CD4-positive, alpha-beta T cell treated with Interleukin-17A for 4 hours (primary cell): ENCODE results near the gene IPMK.
"Not testable (repeated sequence)": the region's sequence is repeated elsewhere in the genome, so short reads cannot be mapped to it uniquely, and the experiment has no call there.

Source experiments
- DNase-seq: peaks from one replicate; pipeline ENCODE4 v3.0.0-alpha.2; 2020; ENCODE audit warnings: mixed read lengths

Gene IPMK

DNA sequence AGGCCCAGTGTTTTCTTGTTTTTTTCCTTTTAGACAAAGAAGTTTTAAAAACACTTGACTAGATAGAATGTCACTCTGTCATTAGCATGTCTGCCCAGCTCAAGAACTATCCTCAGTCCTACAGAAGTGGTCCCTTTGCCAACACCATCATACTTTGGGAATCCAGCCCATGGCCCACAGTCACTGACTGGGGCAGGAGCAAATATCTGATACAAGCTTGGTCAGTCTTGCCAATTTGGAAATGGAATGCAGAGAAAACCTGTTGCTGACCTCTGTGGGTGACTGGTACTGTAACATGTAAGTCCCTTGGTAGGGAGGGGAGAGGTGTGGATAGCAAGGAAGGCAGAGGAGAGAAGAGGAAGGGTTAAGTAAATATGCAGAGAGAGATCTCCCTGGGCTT, 47.8 kb downstream of the IPMK start:
- DNase-seq, result no peak

GRCh38 chr10:58217612-58218011, 50.1 kb downstream of the IPMK start:
- no peak for DNase-seq

GRCh38 chr10:58212622-58213021, 55.1 kb downstream of the IPMK start:
- no peak for DNase-seq

GRCh38 chr10:58210160-58210559, 57.5 kb downstream of the IPMK start:
- DNase-seq, result no peak

GRCh38 chr10:58209669-58210068, 58.0 kb downstream of the IPMK start:
- no peak for DNase-seq

- no peak for DNase-seq
These were observed 61.4 kb downstream of the IPMK start for GRCh38 chr10:58206251-58206650.

DNA sequence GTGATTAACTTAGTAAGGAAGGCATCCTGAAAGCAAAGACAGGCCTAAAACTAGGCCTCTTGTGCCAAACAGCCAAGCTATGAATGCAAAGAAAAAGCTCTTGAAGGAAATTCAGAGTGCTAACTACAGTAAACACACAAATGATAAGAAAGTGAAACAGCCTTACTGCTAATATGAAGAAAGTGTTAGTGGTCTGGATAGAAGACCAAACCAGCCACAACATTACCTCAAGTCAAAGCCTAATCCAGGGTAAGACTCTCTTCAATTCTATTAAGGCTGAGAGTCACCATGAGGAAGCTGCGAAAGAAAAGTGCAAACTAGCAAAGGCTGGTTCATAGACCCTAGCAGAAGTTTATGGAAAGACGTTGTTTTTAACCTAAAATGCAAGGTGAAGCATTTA, 66.0 kb downstream of the IPMK start:
- DNase-seq, result no peak

- DNase-seq, result no peak
These were observed 78.4 kb downstream of the IPMK start for GRCh38 chr10:58189269-58189668.

DNA sequence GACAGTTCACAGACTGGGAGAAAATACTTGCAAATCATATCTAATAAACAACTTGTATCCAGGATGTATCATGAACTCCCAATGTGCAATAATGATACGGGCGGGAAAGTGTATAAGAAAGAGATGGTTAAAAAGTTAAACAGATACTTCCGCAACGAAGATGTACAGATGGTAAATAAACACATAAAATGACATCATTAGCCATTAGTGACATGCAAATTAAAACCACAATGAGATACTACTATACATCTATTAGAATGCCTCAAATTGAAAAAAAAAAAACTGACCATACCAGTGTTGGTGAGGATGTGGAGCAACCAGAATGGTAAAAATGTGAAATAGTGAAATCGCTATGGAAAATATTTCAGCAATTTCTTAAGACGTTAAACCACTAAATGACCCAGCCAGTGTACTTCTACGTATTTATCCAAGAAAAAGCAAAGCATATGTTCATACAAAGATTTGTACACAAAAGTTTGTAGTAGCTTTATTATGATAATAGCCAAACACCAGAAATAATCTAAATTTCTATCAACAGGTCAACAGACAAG, 83.5 kb downstream of the IPMK start:
- DNase-seq, result no peak

GRCh38 chr10:58180666-58181065, 87.0 kb downstream of the IPMK start:
- DNase-seq, result no peak

GRCh38 chr10:58179238-58179637, 88.5 kb downstream of the IPMK start:
- DNase-seq, result no peak

DNA sequence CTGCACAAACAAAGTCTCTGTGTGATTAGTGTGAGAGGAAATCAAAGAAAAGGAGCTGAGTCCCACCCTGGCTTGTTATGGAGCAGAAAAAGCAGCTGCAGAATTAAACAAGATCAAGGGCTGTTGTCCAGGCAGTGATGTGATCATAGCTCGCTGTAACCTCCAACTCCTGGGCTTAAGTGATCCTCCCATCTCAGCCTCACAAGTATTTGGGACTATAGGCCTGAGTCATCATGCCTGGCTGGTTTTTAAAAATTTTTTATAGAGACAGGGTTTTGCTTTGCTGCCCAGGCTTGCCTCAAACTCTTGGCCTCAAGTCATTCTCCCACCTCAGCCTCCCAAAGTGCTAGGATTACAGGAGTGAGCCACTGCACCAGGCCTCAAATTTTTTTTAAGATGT, 88.9 kb downstream of the IPMK start:
- DNase-seq, result no peak

DNA sequence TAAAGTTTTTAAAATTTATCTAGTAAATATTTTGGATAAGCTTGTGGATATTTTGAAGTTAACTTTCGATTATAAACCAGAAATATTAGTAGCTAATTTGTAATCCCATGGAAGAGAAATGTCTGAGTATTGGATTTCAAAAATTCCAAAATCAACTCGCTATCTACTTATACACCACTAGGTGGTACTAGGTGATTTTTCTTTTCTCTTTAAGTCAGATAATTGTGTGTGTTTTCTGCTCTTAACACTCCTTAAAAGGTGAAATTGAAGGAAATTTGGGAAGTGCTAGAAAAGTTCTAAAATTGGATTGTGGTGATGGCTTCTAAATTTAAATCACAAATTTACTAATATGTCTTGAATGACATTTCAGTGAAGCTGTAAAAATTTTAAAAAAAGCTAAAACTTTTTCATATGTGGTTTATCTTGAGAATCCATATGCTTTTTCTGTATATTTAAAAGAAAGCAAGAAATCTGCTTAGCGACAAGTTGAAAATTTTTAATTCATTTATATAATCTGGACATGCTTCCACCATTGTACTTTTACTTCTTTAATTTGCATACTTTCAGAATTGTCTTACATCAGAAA, 90.2 kb downstream of the IPMK start:
- DNase-seq, result no peak

DNA sequence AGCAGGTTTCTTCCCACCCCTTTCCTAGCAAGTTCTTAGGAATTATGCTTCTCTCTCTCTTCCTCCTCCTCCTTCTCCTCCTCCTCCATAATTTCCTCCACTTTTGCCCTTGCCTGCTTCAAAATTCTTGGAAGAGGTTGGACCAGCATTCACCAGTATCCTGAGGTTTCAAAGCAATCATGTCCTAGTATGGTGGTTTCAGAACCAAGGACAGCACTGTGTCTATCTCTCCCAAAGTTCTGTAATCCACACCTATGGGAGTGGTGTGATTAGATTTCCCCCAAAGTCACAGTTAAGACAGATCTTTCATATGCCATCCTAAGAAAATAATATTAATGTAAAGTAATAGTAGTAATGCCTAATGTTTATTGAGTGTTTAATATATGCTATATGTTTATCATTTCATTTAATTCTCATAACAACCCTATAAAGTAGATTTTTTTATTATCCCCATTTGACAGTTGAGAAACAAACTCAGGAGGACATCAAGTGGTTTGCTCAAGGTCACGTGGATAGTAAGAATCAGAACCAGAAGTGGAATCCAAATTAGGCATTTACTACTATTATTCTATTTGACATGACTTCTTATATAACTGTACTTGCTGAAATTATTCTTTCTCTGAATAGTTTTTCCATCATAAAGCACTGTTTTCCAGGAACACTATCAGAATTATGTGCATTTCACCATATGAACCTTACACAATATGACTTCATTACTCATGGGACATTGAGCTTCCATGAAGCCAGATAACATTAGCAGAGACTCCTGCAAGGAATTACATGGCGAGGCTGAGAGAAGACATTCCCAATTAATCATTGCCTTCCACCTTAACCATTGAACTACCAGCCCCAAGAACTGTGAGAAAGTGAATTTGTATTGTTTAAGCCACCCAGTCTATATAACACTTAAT, 91.4 kb downstream of the IPMK start:
- DNase-seq, result no peak

DNA sequence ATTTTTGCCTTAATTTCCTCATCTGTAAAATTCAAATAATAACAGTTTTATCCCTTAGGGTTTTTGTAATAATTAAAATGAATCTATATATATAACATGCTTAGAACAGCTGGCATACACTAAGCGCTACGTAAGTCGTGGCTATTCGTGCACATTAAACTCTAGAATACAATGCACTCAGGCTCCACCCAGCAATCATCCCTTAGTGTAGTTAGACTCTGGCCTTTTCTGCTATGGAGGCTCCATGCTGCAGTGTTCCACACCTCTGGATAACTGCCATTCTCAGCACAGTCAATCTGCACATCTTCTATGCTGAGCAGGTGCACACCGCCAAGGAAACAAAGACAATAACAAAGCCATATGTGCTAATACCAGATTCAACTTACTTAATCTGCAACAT, 92.9 kb downstream of the IPMK start:
- no peak for DNase-seq

GRCh38 chr10:58173391-58173790, 94.3 kb downstream of the IPMK start:
- no peak for DNase-seq

DNA sequence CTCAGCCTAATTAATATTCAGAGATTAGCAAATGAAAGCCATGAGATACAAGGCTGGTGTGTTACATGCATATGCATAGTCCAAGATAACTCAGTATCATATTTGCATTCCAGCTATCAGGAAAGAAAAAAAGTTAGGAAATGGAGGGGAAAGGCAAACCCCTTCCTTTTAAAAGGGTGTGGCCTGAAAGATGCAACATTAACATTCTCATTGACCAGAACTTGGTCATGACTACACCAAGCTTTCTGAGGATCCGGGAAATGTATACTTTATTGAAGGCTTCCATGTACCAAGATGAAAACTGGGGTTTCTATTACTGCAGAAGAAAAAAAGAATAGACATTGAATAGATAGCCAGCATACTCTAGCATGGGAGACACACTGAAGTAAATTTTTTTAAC, 96.5 kb downstream of the IPMK start:
- DNase-seq, result no peak

- no peak for DNase-seq
These were observed 103.2 kb downstream of the IPMK start for GRCh38 chr10:58164517-58164916.

- no peak for DNase-seq
These were observed 108.9 kb downstream of the IPMK start for GRCh38 chr10:58158806-58159205.

DNA sequence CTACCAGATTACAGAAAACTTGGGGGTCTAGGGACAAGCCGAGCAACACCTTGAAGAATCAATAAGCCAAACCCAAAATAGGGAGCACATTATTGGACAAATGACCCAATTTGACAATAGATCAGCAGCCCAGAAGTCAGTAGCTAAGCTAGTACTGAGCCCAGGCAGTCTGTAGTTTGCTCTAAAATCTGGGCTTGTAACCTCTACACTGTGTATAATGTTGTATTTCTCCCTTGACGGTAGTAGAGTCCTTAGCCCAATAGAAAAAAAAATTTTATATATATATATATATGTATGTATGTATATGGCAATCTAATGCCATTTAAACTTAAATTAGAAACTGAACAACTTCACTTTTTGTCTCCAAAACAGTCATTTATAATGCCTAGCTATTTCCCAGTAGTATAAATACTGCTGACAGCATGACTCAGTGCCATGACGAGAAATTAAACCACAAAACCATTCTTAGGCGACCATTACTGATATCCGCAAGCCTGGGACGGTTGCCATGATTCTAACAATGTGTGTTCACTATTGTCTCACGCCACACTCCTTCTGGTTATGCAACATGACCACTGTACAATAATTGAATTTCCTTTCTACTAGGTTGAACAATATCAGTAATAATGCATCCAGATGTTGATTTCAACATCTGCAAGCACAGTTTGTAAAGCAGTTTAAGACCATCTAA, 110.5 kb downstream of the IPMK start:
- no peak for DNase-seq

- not testable (repeated sequence) for DNase-seq
These were observed 111.8 kb downstream of the IPMK start for GRCh38 chr10:58155941-58156340.

- no peak for DNase-seq
These were observed 113.9 kb downstream of the IPMK start for GRCh38 chr10:58153751-58154150.

GRCh38 chr10:58152673-58153263, 114.9 kb downstream of the IPMK start:
- DNase-seq, result peak; percentile 21
